Muscle layer of duodenum (tissue), 2 donors: ENCODE results near the gene PFN4.
A peak's percentile ranks its signal among the peaks of the same experiment; 100 is the strongest.
"Not testable (repeated sequence)": the region's sequence is repeated elsewhere in the genome, so short reads cannot be mapped to it uniquely, and the experiment has no call there.

Experiments
- H3K27ac ChIP-seq: one replicate; pipeline ENCODE4 v1.7.0; 2013; ENCODE audit warnings: mild to moderate bottlenecking, low read length
- H3K27me3 ChIP-seq: one replicate; pipeline ENCODE4 v1.7.0; 2013; ENCODE audit warnings: low read depth, mild to moderate bottlenecking, control low read depth, low read length
- H3K36me3 ChIP-seq, 2 donors: one replicate each; pipeline ENCODE4 v1.7.0; 2013; ENCODE audit warnings: low read length in 2 of 2, control low read depth in 1 of 2, mild to moderate bottlenecking in 1 of 2; ENCODE audit not compliant: insufficient read depth in 2 of 2, control insufficient read depth in 1 of 2
- H3K4me1 ChIP-seq, 2 donors: one replicate each; pipeline ENCODE4 v1.7.0; 2013; ENCODE audit warnings: low read length in 2 of 2, mild to moderate bottlenecking in 2 of 2, control low read depth in 1 of 2, moderate library complexity in 1 of 2; ENCODE audit not compliant: insufficient read depth in 2 of 2, control insufficient read depth in 1 of 2
- H3K4me3 ChIP-seq, 2 donors: one replicate each; pipeline ENCODE4 v1.7.0; 2013; ENCODE audit warnings: low read length in 2 of 2, low read depth in 1 of 2, mild to moderate bottlenecking in 1 of 2
- H3K9me3 ChIP-seq, 2 donors: one replicate each; pipeline ENCODE4 v1.7.0; 2013; ENCODE audit warnings: low read length in 2 of 2, control low read depth in 1 of 2, mild to moderate bottlenecking in 1 of 2; ENCODE audit not compliant: control insufficient read depth in 1 of 2
- donor health status: healthy.

The PFN4 gene

DNA sequence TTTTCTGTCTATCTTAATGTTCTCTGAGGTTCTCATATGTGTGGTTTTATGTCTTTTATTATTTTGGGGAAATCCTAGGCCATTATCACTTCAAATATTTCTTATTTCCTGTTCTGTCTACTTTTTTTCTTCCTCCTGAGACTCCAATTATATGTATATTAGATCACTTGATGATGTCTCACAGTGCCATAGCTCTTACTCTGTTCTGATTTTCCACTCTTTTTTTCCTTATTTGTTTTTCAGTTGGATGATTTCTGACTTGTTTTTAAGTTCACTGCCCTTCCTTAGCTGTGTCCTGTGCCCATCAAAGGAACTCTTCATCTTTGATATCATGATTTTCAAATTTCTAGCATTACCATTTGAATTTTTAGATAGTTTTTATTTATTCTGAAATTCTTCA is 24.2 kb upstream of the PFN4 start:
- Histone ChIP-seq H3K27me3 (no peaks in the 10 kb centered on the region), H3K36me3 (peaks cover 0 to 36% of the 10 kb centered on the region in 2 donors), H3K9me3 (peaks cover 7 to 11% of the 10 kb centered on the region in 2 donors), H3K4me1 (no peaks in the 10 kb centered on the region), H3K4me3 (no peak overlapping the region), H3K27ac (no peak overlapping the region)

DNA sequence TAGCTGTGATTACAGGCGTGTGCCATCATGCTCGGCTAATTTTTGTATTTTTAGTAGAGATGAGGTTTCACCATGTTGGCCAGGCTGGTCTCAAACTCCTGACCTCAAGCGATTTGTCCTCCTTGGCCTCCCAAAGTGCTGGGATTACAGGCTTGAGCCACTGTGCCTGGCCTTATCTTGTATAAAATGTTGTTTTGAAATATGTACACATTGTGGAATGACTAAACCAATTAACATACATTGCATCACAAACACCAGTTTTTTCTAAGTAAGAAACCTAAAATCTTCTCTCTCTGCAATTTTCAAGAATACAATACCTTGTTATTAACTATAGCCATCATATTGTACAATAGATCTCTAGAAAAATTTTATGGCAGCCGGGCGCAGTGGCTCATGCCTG is 17.2 kb upstream of the PFN4 start:
- not testable (repeated sequence) for H3K9me3 ChIP-seq, H3K27me3 ChIP-seq, H3K27ac ChIP-seq, H3K4me3 ChIP-seq, H3K4me1 ChIP-seq
- H3K36me3 ChIP-seq = peaks cover 0 to 14% of the 10 kb centered on the region in 2 donors

DNA sequence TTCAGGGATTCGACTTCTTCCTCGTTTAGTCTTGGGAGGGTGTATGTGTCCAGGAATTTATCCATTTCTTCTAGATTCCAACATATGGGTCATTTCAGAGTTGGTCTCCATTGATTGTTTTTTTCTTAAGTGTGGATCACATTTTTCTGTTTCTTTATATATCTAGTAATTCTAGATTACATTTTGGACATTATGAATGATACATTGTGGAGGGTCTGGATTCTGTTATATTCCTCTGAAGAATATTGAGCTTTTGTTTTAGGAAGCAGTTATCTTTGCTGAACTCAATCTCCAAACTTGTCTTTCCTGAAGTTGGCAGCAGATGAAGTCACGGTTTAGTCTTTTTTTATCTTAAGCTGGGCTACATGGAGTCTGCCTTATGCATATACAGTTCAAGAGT is 9.4 kb upstream of the PFN4 start:
- H3K27ac ChIP-seq = no peak overlapping the region
- H3K9me3 ChIP-seq = peaks cover 3 to 5% of the 10 kb centered on the region in 2 donors
- no peak overlapping the region for H3K4me3 ChIP-seq
- H3K4me1 ChIP-seq = no peaks in the 10 kb centered on the region
- H3K27me3 ChIP-seq = no peaks in the 10 kb centered on the region
- no peaks in the 10 kb centered on the region for H3K36me3 ChIP-seq

DNA sequence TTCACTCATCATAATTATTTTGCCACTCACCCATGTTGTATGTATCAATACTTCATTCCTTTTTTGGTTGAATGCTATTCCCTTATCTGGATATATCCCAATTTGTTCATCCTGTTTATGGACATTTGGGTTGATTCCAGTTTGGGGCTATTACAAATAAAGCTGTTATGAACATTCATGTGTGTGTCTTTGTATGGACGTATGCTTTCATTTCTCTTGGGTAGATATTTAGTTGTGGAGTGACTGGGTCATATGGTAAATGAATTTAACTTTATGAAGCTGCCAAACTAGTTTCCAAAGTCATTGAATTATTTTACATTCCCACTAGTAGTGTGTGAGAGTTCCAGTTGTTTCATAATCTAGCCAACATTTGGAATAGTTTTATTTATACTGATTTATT is 2.8 kb upstream of the PFN4 start:
- no peaks in the 10 kb centered on the region for H3K27me3 ChIP-seq
- no peak overlapping the region for H3K4me3 ChIP-seq
- no peaks in the 10 kb centered on the region for H3K9me3 ChIP-seq
- no peak overlapping the region for H3K27ac ChIP-seq
- H3K4me1 ChIP-seq = peaks cover 0 to 16% of the 10 kb centered on the region in 2 donors
- no peaks in the 10 kb centered on the region for H3K36me3 ChIP-seq

DNA sequence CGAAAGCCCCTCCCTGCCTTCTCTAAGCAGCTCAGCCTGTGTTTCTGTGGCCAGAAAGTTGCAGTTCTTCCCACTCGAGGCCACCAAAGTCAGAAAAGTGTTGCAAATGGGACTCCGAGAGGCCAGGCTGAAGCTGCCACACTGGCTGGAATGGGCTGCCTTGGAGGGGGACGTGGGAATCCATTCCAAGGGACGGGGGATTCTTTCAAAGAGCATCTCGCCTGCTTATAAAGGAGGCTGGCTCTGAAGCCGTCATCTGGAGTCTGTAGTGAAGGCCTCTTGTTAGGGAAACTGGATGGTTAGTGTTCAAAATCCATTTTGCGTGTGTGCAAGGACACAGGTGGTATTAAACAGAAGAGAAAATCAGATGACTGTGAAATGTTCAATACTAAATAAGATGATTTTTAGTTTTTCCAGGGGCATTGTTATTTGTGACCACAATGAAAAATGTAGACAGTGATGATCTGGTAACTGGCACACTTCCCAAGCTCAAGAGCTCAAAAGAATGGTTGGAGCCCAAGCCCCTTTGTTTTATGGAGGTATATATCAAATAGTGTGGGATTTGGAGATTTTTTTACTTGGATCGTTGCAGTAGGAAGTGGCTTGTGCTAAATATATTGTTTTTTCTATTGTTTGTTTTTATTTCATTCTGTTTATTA is 917 bp upstream of the PFN4 start:
- H3K4me3 ChIP-seq = peak overlapping the region; percentile 61 to 74

DNA sequence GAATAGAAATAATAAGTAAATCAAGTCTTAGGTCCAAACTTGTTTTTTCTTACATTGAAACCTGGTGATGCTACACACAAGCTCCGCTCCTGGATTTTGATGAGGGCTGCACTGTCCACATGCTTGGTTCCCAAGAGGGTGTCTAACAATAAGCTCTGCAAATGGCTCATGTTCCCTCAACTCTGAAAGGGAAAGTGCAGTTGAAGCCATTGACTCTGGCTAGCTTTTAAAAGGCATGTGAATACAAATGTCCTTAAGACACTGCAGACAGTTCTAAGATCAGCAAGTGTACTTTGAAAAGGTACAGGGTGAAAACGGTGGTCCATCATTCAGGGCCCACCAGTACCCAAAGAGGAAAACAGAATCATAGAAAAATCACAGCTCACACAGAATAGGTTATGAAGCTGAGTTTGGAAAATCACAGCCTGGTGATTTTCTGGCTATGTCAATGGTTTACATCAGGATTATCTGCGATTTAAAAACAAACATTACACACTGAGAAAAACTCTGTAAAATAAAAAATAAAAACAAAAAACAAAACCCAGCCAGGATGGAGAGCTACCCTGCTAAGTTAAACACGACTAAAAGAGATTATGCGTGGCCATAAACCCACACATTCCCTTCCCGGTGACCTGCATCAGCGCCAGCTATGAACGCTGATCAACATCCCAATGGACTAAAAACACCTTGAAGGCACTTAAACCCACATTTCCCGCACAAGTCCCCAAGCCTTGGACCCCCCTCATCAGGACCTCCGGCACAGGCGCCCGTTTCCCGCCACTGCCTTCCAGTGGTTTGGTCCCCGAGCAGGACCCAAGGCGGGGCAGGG is 554 bp downstream of the PFN4 start:
- Histone ChIP-seq H3K4me1 (peaks cover 0 to 16% of the 10 kb centered on the region in 2 donors), H3K27ac (peak overlapping the region; percentile 57), H3K36me3 (no peaks in the 10 kb centered on the region), H3K4me3 (peak overlapping the region; percentile 63 to 74), H3K27me3 (no peaks in the 10 kb centered on the region), H3K9me3 (no peaks in the 10 kb centered on the region)

More for the DNA sequence above, 917 bp upstream of the PFN4 start:
- peak overlapping the region; percentile 65 for H3K27ac ChIP-seq
- no peaks in the 10 kb centered on the region for H3K27me3 ChIP-seq
- H3K36me3 ChIP-seq = no peaks in the 10 kb centered on the region
- H3K9me3 ChIP-seq = no peaks in the 10 kb centered on the region
- H3K4me1 ChIP-seq = peaks cover 0 to 16% of the 10 kb centered on the region in 2 donors

DNA sequence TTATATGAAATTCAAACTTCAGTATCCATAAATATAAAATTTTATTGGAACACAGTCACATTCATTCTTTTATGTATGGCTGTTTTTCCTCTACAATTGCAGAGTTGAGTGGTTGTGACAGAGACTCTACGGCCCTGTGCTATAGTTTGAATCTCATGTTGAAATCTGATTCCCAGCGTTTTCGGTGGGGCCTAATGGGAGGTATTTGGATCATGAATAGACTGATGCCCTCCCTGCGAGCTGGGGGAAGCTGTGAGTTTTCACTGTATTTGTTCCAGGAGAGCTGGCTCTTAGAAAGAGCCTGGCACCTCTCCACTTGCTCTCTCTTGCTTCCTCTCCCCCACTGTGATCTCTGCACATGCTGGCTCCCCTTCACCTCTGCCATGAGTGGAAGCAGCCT is 1.7 kb downstream of the PFN4 start:
- Histone ChIP-seq H3K27me3 (no peaks in the 10 kb centered on the region), H3K9me3 (no peaks in the 10 kb centered on the region), H3K4me3 (no peak overlapping the region), H3K36me3 (peaks cover 0 to 1% of the 10 kb centered on the region in 2 donors), H3K27ac (no peak overlapping the region), H3K4me1 (peaks cover 0 to 16% of the 10 kb centered on the region in 2 donors)

DNA sequence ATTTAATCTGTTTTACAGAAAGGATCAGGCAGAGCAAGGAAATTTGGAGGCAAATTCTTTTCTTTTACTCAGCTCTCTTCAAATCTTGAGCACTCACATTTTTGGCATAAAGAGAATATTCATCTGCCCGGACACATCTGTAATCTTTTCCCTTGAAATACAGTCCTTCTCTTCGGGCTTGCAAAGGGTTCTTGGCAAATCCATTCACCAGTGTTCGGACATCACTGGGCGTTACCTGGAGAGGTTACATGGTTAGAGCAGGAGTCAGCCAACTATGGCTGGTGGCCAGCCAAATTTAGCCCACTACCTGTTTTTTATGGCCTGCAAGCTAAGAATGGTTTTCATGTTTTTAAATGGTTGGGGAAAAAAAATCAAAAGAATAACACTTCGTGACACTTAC is 2.1 kb downstream of the PFN4 start:
- no peaks in the 10 kb centered on the region for H3K27me3 ChIP-seq
- no peaks in the 10 kb centered on the region for H3K9me3 ChIP-seq
- no peak overlapping the region for H3K4me3 ChIP-seq
- H3K36me3 ChIP-seq = peaks cover 0 to 5% of the 10 kb centered on the region in 2 donors
- H3K4me1 ChIP-seq = peaks cover 0 to 16% of the 10 kb centered on the region in 2 donors
- no peak overlapping the region for H3K27ac ChIP-seq

DNA sequence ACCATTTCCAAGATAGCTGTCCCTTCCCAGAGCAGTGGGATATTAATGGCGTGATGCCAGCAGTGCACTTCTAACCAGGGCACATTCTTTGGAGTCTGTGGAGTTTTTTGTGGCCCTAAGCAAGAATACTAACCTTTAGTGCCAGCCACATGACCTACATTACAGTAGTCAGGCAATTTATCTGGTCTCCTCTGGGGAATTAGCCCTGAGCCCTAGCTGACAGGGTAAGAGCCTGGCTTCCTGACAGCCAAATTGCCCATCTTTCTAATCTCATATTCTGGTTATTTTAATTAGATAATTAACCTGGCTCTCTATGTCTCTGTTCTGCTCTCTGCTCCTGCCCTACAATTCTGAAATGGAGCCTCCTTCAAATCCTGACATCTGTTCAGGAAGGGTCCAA is 5.2 kb downstream of the PFN4 start:
- no peaks in the 10 kb centered on the region for H3K27me3 ChIP-seq
- peaks cover 0 to 4% of the 10 kb centered on the region in 2 donors for H3K4me1 ChIP-seq
- H3K4me3 ChIP-seq = no peak overlapping the region
- peaks cover 0 to 7% of the 10 kb centered on the region in 2 donors for H3K9me3 ChIP-seq
- no peak overlapping the region for H3K27ac ChIP-seq
- H3K36me3 ChIP-seq = peaks cover 0 to 22% of the 10 kb centered on the region in 2 donors

DNA sequence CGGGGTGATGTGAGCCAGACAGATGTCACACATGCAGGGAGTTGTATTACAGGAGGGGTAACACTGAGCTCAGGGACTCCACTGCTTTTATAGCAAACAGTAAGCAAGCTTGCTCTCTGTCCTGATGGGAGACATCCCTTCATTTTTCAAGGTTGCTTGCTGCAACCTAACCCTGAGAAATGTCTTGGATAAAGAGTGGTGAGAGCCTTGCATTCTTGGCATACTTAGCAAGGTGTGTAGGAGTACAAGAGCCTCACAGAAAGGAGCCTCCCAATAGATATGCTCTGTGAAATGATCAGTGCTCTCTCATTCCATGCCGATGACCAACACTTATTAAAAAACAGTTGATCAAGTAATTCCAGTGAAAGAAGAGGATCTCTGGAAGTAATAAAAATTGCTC is 8.1 kb downstream of the PFN4 start:
- no peak overlapping the region for H3K4me3 ChIP-seq
- no peak overlapping the region for H3K27ac ChIP-seq
- H3K4me1 ChIP-seq = no peaks in the 10 kb centered on the region
- peaks cover 0 to 22% of the 10 kb centered on the region in 2 donors for H3K36me3 ChIP-seq
- peaks cover 0 to 7% of the 10 kb centered on the region in 2 donors for H3K9me3 ChIP-seq
- no peaks in the 10 kb centered on the region for H3K27me3 ChIP-seq

DNA sequence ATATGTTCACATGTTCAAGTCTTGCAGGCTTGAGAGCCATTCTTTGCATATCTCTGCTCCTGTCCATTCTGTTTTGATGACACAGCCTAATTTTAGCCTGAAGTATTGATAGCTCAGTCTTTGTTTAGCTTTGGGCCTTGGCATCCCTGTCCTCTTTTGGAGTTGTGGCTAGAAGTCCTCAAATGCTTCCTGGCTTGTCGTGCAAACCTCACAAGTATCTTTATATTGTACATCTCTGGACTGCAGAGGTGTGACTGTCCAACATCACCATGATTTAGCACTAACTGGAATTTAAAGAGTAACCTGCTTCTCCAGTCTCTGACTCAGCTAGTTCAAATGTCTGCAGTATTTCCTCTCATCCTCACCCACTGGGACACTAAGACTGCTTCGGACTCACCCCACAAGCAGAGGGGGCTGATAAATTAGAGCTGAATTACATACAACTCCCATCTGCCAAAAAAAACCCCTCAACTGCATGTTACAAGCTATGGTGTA is 11.7 kb downstream of the PFN4 start:
- H3K27me3 ChIP-seq = no peaks in the 10 kb centered on the region
- H3K27ac ChIP-seq = no peak overlapping the region
- H3K4me1 ChIP-seq = no peaks in the 10 kb centered on the region
- peaks cover 0 to 7% of the 10 kb centered on the region in 2 donors for H3K9me3 ChIP-seq
- no peak overlapping the region for H3K4me3 ChIP-seq
- peaks cover 0 to 21% of the 10 kb centered on the region in 2 donors for H3K36me3 ChIP-seq
